ENCODE results near the gene RIMBP2. TPM values are rescaled to one million over a fixed set of nuclear protein-coding genes. Genes with fewer than 3 reads are reported as not detected.

Gene RIMBP2
- total RNA-seq, 1 donor from 2014 or later: 0.09 TPM

- Histone ChIP-seq H3K36me3 (no peaks in the 10 kb centered on the region), H3K27me3 (no peaks in the 10 kb centered on the region), H3K4me3 (no peak overlapping the region), H3K9me3 (no peaks in the 10 kb centered on the region), H3K4me1 (no peaks in the 10 kb centered on the region), H3K27ac (no peak overlapping the region)
- no peak for DNase-seq
- intact Hi-C loops (cut with DNase I): no loop called here
- TF ChIP-seq, protein P1, sequence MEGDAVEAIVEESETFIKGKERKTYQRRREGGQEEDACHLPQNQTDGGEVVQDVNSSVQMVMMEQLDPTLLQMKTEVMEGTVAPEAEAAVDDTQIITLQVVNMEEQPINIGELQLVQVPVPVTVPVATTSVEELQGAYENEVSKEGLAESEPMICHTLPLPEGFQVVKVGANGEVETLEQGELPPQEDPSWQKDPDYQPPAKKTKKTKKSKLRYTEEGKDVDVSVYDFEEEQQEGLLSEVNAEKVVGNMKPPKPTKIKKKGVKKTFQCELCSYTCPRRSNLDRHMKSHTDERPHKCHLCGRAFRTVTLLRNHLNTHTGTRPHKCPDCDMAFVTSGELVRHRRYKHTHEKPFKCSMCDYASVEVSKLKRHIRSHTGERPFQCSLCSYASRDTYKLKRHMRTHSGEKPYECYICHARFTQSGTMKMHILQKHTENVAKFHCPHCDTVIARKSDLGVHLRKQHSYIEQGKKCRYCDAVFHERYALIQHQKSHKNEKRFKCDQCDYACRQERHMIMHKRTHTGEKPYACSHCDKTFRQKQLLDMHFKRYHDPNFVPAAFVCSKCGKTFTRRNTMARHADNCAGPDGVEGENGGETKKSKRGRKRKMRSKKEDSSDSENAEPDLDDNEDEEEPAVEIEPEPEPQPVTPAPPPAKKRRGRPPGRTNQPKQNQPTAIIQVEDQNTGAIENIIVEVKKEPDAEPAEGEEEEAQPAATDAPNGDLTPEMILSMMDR (IDR thresholded peaks at IDR 0.05): no peak
- ATAC-seq: no peak
Measured at GRCh38 chr12:130514149-130514551, 201.9 kb downstream of the RIMBP2 start.

- no peaks in the 10 kb centered on the region for H3K4me1 ChIP-seq
- DNase-seq (no peak), ATAC-seq (no peak)
- no peak overlapping the region for H3K27ac ChIP-seq
- TF ChIP-seq, protein P1 (IDR thresholded peaks at IDR 0.05): no peak
- H3K4me3 ChIP-seq: no peak overlapping the region
- H3K9me3 ChIP-seq: no peaks in the 10 kb centered on the region
- no peaks in the 10 kb centered on the region for H3K36me3 ChIP-seq
- intact Hi-C loops (cut with DNase I): no loop called here
- no peaks in the 10 kb centered on the region for H3K27me3 ChIP-seq
Measured at GRCh38 chr12:130513556-130513955, 202.5 kb downstream of the RIMBP2 start.

DNA sequence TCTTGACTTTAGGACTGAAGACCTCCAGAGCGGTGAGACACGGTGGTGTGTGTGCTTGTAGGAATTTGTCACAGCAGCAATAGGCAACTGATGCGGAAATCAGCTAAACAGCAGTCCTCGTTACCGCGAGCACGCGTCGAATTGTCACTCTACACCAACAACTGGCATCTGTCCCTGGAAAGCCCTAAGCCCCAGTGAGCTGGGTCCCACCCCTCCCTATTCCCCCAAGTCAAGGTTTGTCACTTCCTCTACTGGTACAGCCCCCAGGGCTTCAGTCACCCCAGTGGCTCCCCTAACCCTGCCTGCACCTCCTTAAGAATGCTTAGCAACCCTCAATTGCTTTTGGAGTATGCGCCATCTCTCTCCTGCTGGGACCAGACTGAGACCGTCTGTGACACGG is 204.8 kb downstream of the RIMBP2 start:
- no peak overlapping the region for H3K27ac ChIP-seq
- DNase-seq (no peak), ATAC-seq (no peak)
- H3K4me3 ChIP-seq: no peak overlapping the region
- TF ChIP-seq, protein P1 (IDR thresholded peaks at IDR 0.05): no peak
- no peaks in the 10 kb centered on the region for H3K4me1 ChIP-seq
- intact Hi-C loops (cut with DNase I): no loop called here
- H3K9me3 ChIP-seq: no peaks in the 10 kb centered on the region
- no peaks in the 10 kb centered on the region for H3K36me3 ChIP-seq
- no peaks in the 10 kb centered on the region for H3K27me3 ChIP-seq

- H3K9me3 ChIP-seq: no peaks in the 10 kb centered on the region
- DNase-seq (no peak), ATAC-seq (no peak)
- H3K4me3 ChIP-seq: no peak overlapping the region
- H3K4me1 ChIP-seq: no peaks in the 10 kb centered on the region
- TF ChIP-seq, protein P1 (IDR thresholded peaks at IDR 0.05): no peak
- no peak overlapping the region for H3K27ac ChIP-seq
- H3K36me3 ChIP-seq: no peaks in the 10 kb centered on the region
- H3K27me3 ChIP-seq: no peaks in the 10 kb centered on the region
- intact Hi-C loops (cut with DNase I): no loop called here
Measured at GRCh38 chr12:130509454-130509853, 206.6 kb downstream of the RIMBP2 start.

DNA sequence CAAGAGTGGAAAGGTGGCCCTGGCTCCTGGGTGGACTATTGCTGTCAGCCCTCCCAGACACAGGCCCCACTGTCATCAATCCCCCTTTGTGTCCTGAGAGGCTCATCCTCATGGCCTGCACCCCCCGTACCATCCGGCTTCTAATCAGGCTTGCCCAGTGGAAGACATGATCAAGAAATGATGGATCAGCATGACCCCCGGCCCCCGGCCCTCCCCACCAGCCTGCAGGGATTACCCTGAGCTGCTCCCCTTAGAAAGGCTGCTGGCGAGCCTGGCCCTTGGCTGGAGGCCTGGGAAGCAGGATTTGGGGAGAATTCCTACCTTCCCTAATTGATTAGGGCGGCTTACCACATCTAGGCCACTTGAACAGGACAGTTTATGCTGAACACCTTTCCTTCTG is 207.3 kb downstream of the RIMBP2 start:
- Histone ChIP-seq H3K36me3 (no peaks in the 10 kb centered on the region), H3K4me3 (no peak overlapping the region), H3K27ac (no peak overlapping the region), H3K9me3 (no peaks in the 10 kb centered on the region), H3K4me1 (no peaks in the 10 kb centered on the region), H3K27me3 (no peaks in the 10 kb centered on the region)
- TF ChIP-seq, protein P1 (IDR thresholded peaks at IDR 0.05): no peak
- intact Hi-C loops (cut with DNase I): no loop called here
- ATAC-seq (no peak), DNase-seq (no peak)

DNA sequence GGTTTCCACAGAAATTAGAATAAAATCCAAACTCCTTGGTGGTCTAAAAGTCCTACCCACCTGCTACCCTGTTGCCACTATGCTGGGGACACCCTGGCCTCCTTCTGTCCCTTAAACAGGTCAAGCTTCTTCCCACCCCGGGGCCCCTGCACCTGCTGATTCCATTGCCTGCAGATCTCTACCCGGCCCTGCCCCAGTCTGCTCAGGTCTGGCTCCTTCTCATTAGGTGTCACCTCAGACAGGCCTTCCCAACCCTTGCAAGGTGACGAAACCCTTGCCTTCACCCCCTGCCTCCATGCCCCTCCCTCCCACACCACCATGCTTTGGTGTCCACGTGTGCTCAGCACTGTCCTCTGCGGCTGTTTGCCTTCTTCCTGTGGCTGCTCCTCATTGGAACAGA is 207.8 kb downstream of the RIMBP2 start:
- Histone ChIP-seq H3K27ac (no peak overlapping the region), H3K36me3 (no peaks in the 10 kb centered on the region), H3K4me3 (no peak overlapping the region), H3K4me1 (no peaks in the 10 kb centered on the region), H3K9me3 (no peaks in the 10 kb centered on the region), H3K27me3 (no peaks in the 10 kb centered on the region)
- DNase-seq (no peak), ATAC-seq (no peak)
- TF ChIP-seq, protein P1 (IDR thresholded peaks at IDR 0.05): no peak
- intact Hi-C loops (cut with DNase I): no loop called here
